NCI-H187 treated with DMSO at 0.1 percent for 48 hours (cell line): ENCODE measurements around the gene MAPKBP1.

Experiments
- DNase-seq: peaks from one replicate; lab custom pipeline; 2025; lab: John Stamatoyannopoulos, UW

The MAPKBP1 gene

DNA sequence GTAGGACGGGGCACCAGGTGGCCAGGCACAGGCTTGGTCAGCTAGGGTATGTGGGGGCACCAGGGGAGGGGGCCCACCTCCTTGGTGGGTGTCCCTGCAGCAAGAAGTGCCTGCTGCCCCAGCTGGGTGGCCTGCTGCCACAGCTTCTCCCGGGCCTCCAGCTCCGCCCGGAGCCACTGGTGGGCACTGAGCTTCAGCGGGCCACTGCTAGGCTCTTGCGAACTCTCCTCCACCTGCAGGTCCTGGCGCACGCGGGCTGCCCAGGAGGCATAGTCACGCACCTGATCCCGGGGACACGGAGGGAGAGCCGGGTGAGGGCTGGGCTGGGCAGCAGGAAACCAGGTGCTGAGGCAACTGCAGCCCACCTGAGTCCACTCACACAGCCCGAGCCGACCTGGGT, 94.0 kb downstream of the MAPKBP1 start:
- no peak for DNase-seq

DNA sequence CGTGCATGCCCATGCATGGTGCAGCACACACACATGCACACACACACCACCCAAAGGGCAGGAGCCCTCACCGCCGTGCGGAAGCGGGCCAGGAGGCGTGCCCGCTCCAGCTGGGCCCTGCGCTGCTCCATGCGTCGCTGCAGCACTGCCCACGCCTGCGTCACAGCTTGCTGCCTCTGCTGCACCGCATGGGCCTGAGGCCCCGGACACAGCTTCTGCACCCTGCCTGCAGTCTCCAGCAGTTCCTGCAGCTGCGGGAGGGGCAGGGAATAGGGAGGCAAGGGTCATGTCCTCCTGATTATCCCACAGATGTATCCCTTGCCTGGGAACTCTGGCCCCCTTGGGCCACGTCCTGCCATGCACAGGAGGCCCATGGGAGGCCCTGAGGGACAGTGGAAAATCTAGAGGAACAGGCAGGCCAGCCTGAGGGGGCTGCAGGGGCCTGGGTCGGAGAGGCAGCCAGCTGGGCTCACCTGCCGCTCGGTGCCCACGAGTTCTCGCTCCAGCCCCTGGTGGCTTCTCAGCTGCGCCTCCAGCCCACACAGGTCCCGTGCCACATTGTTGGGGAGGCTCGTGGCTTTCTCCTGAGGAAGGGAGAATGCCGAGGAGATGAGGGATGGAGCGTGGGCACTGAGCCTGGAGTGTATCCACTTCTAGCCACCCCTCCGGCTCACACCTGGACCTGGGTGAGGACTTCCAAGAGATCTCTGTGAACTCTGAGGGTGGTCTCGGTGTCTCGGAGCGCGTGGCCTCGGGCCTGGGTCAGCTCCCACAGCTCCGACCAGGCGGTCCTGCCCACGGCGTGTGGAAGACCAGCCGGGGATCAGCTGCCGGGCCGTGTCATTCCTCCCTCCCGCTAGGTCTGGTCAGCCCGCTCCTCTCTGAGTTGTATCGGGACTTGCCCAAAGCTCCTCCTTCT, 95.7 kb downstream of the MAPKBP1 start:
- no peak for DNase-seq

DNA sequence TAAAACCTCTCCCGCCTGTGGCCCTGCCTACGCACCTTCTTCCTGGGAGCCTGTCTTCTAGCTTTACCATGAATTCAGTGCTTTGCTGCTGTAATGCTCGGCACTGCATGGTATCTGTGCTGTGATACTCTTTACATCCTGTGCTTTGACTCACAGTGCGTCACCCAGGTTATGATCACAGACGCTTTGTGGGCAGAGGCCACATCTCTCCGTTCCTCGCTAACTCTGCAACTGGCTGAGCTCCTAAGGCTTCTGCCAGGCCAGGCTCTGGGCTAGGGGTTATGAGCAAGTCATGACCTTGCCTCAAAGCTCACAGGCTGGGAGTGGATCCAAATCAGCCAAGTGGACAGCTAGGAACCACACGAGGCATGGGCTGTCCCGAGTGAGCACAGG, 96.4 kb downstream of the MAPKBP1 start:
- no peak for DNase-seq

DNA sequence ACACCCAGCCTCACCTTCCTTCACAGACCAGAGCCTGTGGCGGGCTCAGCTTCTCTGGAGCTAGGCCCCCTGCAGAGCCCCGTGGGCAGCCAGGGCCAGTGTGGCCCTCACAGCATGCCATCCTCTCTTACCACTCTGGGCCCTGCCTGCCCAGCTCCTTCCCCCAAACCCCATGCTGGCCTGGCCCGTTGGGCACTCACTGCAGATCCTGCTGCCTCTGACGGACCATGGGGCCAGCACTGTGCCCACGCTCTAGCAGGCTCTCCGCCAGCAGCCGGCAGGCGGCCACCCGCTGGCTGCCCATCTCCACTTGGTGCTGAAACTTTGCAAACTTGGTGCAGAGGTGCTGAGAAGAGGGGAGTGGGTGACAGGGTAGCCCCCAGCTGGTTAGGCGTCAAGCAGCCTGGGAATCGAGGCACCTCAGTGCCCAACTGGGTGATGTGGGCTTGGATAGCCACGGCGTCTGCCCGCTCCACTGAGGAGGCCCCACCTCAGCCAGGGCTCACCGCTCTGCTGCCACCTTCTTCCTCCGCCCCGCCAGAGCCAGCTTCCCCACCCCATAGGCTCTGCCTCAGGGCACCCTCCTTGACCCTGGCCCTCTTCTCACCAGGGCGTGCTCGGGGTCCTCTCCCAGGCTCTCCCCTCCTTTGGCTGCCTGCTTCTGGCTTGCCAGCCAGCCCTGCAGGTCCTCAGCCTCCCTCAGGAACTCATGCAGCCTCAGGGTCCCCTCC, 97.1 kb downstream of the MAPKBP1 start:
- DNase-seq, result no peak

DNA sequence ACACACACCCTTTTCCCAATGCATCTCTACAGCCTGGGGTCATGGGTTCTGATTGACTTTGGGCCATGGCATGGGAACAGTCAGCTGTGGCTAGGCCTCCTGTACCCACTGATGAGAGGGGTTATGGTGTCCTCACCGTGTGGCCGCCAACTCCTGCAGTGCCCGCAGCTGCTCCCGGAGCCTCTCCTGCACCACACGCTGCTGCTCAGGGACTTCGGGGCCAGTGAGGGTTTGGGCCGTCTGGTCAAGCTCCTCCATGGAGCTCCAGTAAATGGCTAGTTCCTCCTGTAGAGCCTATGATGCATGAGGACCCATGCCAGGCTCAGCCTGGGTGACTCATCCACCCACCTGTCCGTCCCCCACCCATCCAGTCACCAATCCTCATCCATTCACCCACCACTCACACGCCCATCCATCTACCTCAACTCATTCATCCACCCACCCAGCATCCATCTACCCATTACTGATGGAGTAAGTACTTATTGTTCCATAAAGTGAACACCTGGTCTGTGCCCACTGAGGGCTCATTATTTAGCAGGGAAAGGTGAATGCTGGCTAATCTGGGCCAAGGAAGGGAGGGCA, 98.0 kb downstream of the MAPKBP1 start:
- DNase-seq, result no peak

DNA sequence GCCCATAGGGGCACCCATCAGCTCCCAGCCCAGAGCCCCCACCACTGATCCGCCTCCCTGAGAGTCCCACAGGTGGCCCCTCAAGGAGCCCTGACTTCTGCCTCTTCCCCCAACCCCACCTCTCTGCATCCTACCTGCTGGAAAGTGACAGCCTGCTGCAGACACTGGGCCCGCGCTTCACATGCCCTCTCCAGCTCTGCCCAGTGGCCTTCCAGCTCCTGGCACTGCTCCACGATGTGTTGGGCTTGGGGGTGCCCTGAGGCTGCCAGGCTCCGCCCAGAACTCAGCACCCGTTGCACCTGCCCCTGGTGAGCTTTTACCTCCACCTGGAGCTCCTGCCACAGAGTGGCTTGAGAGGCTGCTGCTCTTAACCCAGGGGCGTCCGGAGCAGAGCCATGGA, 99.4 kb downstream of the MAPKBP1 start:
- DNase-seq, result no peak

DNA sequence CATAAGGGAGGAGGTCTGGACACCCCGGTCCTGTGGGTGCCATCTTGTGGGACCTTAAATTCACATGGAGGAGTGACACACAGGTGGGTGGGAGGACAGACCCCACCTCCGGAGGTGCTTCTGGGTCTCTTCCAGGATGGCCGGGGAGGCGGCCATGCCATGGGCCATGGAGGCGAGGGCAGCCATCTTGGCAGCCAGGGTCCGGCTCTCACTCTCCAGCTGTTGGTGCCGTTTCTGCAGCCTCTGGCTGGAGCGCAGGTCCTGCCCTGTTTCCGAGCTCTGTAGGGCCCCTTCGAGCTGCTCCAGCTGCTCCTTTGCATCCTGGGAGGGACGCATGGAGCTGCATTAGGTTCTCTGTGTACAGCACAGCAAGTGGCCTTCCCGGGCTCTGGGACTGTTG, 100.5 kb downstream of the MAPKBP1 start:
- no peak for DNase-seq

DNA sequence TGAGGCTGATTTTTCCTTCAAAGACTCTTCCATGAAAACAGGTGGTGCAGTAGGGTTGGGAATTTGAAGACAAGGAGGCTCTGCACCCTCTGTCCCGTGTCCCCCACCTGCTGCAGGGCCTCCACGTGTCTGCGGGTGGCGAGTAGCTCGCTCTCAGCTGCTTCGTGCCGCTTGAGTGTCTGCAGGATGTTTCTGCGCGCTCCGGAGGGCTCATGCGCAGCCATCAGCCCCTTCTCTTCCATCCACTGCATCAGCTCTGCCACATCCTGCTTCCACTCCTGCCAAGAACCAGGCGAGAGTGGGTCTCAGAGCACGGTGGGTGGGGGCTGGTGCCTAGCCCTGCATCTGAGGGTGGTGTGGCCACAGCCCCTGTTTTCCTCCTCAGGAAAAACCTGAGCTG, 101.7 kb downstream of the MAPKBP1 start:
- no peak for DNase-seq

DNA sequence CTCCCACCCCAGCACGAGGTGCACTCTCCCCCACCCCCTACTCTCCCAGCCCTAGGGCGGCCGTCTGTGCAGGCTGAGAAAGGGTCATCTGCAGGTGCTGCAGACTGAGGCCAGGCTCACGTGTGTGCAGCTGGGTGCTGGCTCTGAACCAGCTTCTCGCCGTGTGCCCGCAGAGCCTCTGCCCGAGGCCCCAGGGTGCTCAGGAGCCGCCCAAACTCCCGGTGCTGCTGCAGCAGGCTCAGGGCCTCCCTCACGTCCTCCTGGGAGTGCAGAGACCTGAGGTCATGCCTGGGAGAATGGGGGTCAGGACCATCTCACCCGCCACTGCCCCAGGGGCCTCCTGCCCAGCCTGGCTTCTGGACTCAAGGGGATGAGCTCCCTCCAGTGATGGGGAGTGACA, 102.4 kb downstream of the MAPKBP1 start:
- no peak for DNase-seq
